Subcutaneous adipose tissue (tissue), 4 donors: ENCODE results near the gene UNC5A. TPM values are rescaled to one million over a fixed set of nuclear protein-coding genes. Genes with fewer than 3 reads are reported as not detected.

Source experiments
- CTCF ChIP-seq: fragments of 450-650 bp; IDR thresholded peaks from one replicate; pipeline ENCODE4 v1.5.1; 2016; ENCODE audit warnings: low read depth, mild to moderate bottlenecking, control low read depth, antibody characterized with exemption, moderate library complexity
- total RNA-seq, 4 donors: library from RNA; depleted of rRNA; stranded (reverse); fragments of >200 nt; gene quantifications; one replicate each; pipeline ENCODE4 v1.1.0, GENCODE V29; 2016

UNC5A gene
- total RNA-seq, 4 donors from 2014 or later: 0.17 to 0.19 TPM; not detected in 2

GRCh38 chr5:176862330-176862995 lies 52.1 kb downstream of the UNC5A start:
- no peak for TF ChIP-seq CTCF

- no peak for TF ChIP-seq CTCF
Observed at GRCh38 chr5:176863041-176863764, 52.8 kb downstream of the UNC5A start.

GRCh38 chr5:176863765-176864098 lies 53.4 kb downstream of the UNC5A start:
- no peak for TF ChIP-seq CTCF

- no peak for TF ChIP-seq CTCF
Observed at GRCh38 chr5:176864755-176865154, 54.4 kb downstream of the UNC5A start.

- TF ChIP-seq CTCF: no peak
Observed at GRCh38 chr5:176865964-176866363, 55.6 kb downstream of the UNC5A start.

- no peak for TF ChIP-seq CTCF
Observed at GRCh38 chr5:176866707-176867310, 56.5 kb downstream of the UNC5A start.

GRCh38 chr5:176868126-176868525 lies 57.8 kb downstream of the UNC5A start:
- TF ChIP-seq CTCF: no peak
